Measurements from ENCODE around the gene KRTAP4-16.
"Not testable (repeated sequence)": the region's sequence is repeated elsewhere in the genome, so short reads cannot be mapped to it uniquely, and the experiment has no call there.

The KRTAP4-16 gene

GRCh38 chr17:41101586-41102259 lies at the start of gene KRTAP4-16:
TSS of gene KRTAP4-16 (minus strand) at chr17:41102209. CDS start at chr17:41102209, 0 bp downstream.
- DNase-seq = no peak

GRCh38 chr17:41151525-41151924 lies 49.5 kb upstream of the KRTAP4-16 start:
- no peak for DNase-seq

- no peak for DNase-seq
Measured at GRCh38 chr17:41150026-41150425, 48.0 kb upstream of the KRTAP4-16 start.

DNA sequence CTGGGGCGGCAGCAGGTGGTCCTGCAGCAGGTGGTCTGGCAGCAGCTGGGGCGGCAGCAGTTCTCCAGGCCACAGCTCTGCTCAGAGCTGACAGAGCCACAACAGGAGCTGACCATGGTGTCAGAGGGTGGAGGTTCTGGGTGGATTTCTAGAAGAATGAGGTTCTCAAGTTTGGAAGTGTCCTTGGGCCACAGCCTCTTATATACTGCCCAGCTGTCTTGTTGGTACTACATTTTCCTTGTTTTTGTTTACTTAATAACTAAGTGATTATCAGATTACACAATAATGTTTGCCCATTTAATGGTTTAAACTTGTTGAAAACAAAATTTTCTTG lies 47.6 kb upstream of the KRTAP4-16 start, which contains the start of gene KRTAP4-5:
Gene KRTAP4-5 (minus strand): TSS at position 174 of the 334 bp plus-strand sequence. CDS start 58 bp downstream, at position 116.
- no peak for DNase-seq

GRCh38 chr17:41148971-41149651 lies 47.1 kb upstream of the KRTAP4-16 start:
- not testable (repeated sequence) for DNase-seq

GRCh38 chr17:41147531-41148204 lies 45.7 kb upstream of the KRTAP4-16 start:
- DNase-seq = no peak

DNA sequence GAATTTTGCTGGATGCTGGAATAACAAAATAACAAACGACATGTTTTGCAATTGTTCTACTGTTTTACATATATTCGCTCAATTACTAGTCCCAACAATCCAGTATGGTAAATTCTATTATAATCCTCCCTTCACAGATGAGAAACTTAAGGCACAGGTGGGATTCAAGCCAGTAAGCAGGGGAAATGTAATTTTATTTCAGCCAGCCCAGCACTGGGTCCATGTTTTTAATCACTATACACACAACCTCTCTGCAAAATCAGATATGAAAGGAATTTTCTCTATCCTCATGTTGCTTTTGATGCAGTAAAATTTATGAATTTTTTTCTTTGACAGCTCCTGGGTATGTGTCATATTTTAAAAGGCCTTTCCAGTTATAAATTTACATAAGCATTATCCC lies 43.3 kb upstream of the KRTAP4-16 start:
- no peak for DNase-seq

GRCh38 chr17:41144846-41145245 lies 42.8 kb upstream of the KRTAP4-16 start:
- DNase-seq = no peak

DNA sequence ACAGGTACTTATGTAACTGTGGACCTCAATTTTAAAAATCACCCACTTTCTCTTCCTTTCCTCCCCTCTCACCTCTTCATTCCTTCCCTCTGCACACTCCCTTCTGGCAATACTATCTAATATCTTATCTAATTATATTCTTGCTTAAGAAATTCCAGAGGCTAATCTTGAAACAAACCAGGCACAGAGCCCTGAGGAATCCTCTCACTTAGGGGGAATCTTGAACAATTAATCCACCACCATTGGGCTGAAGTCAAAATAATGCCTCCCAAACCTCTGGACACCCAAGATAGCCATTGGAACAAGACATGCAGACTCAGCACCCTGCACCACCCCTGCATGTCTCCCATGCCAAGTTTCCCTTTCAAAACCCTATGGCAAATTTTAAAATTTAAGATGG lies 39.4 kb upstream of the KRTAP4-16 start:
- no peak for DNase-seq

DNA sequence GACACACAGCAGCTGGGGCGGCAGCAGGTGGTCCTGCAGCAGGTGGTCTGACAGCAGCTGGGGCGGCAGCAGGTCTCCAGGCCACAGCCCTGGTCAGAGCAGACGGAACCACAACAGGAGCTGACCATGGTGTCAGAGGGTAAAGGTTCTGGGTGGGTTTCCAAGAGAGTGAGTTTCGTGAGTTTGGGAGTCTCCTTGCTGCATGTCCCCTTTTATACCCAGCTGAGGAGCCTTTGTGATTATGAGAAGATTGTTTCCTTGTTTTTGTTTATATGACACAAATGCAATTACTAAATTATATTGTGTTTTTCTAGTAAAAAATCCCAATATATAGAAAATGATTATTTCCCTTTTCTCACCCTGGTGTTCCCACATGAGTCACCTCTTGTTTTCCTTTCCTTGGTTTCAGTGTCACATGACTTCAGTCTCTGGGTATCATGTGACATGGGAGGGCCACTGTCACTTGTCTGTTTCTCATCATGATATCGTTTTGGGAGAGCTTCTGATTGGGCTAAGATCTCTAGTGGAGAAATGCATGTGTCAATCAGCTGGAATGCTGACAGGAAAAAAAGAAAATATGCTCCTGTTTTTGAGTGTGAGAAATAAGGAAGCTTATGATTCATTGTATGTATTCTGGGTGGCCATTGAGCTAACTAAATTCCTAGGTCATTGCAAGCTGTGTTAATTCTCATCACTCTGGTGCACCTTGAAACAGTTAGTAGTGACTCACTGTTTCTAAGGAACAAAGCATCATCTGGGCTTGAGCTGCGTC lies 38.5 kb upstream of the KRTAP4-16 start, which contains the start of gene KRTAP4-6:
Gene KRTAP4-6 (minus strand): TSS at position 185 of the 772 bp plus-strand sequence. CDS start 57 bp downstream, at position 128.
- DNase-seq = no peak

GRCh38 chr17:41139865-41140264 lies 37.9 kb upstream of the KRTAP4-16 start:
- DNase-seq = not testable (repeated sequence)

- DNase-seq = no peak
Measured at GRCh38 chr17:41133880-41134735, 32.1 kb upstream of the KRTAP4-16 start.

DNA sequence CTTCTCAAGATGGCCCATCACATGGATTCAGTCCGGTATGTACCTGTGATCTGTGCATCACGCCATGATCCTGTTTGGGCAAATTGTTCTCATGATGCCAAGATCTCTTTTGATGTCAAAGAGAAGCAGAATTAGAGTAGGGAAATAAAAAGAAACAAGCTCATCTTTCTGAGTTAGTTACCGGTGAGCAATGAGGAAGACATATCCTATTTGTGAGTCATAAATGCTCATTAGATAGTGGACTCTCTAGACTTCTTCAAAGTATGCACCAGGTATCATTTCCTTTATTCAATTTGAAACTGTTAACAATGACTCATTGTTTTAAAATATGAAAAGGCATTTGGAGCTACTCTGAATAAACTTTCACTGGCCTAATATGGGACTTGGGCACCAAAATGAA lies 30.0 kb upstream of the KRTAP4-16 start:
- DNase-seq = no peak

GRCh38 chr17:41127371-41127770 lies 25.4 kb upstream of the KRTAP4-16 start:
- no peak for DNase-seq

DNA sequence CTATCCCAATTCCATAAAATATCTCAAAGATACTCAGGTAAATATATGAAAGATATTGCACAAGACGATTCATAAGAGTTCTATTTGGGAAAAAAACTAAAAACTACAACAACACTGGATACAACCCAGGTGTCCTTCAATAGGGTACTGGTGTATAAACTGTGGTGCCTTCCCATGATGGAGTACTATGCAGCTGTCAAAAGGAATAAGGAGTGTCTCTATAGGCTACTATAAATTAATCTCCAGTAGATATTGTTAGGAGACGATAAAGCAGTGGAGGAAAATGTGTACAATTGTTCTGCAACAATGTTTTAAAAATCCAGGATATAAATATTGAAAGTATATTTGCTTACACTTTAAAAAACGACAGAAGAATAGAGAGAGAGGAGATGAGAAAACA lies 24.4 kb upstream of the KRTAP4-16 start:
- DNase-seq = no peak

DNA sequence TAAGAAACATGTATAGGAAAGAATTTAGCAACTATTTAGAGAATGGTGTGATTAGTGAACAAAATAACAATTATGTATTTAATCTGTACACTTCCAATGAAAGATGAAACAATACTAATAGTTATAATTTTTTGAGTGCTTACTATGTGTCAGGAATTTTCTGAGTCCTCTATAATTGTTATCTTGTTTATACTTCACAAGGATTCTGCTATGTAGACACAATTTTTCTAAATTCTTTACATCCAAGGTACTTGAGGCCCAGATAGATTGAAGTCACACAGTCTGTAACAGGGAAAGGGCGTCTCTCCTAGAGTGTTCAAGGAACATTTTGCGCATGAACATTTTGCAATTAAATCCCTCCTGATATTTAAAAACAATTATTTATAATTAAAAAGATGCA lies 23.1 kb upstream of the KRTAP4-16 start:
- no peak for DNase-seq

GRCh38 chr17:41123991-41124371 lies 22.0 kb upstream of the KRTAP4-16 start, which contains the start of gene KRTAP4-12:
TSS of gene KRTAP4-12 (minus strand) at chr17:41124182. CDS start at chr17:41124122, 60 bp downstream.
- DNase-seq = not testable (repeated sequence)

GRCh38 chr17:41123292-41123990 lies 21.4 kb upstream of the KRTAP4-16 start:
- DNase-seq = not testable (repeated sequence)

- DNase-seq = no peak
Measured at GRCh38 chr17:41121742-41122141, 19.7 kb upstream of the KRTAP4-16 start.

GRCh38 chr17:41119696-41120690 lies 18.0 kb upstream of the KRTAP4-16 start:
- DNase-seq = not testable (repeated sequence)

Data from NCI-H510A treated with DMSO at 0.1 percent for 48 hours (cell line).